GM13976 (cell line): Measurements from ENCODE around the gene KRTAP1-5.
"Not testable (repeated sequence)": the region's sequence is repeated elsewhere in the genome, so short reads cannot be mapped to it uniquely, and the experiment has no call there.

ENCODE experiments used
- DNase-seq: peaks from one replicate; pipeline ENCODE4 v3.0.0; 2012; ENCODE audit warnings: low spot score
- in situ Hi-C: fragments of 300-500 bp; cut with MboI; formaldehyde crosslinking; loops from one replicate; pipeline ENCODE4 v1.12.0; 2022; ENCODE audit warnings: low sequenced_read_pairs, mixed read lengths, inconsistent platforms; ENCODE audit not compliant: unreplicated experiment
- TF ChIP-seq, protein P1 (sequence below): IDR thresholded peaks from 2 replicates; pipeline ENCODE4 v1.5.1; 2012; ENCODE audit warnings: borderline replicate concordance, mild to moderate bottlenecking; ENCODE audit not compliant: insufficient read depth; ENCODE audit errors: extremely low read depth, missing control alignments, control extremely low read depth

Gene KRTAP1-5

DNA sequence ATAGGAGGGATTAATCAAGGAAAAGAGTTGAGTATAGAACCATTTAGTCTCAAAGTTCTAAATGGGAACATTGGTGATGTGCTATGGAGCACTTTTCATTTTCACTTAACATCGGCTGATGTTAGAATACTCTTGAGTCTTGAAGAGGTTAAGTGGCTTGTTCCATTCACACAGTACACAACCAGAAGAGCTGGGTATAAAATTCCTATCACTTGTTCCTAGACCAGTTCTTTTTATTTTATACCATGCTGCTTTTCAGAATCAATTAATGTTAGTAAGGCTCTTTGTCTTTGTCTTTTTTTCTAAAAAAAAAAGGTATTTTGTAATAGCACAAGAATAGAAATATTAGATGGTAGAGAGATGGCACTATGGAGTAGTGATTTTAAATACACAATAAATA is 15.9 kb upstream of the KRTAP1-5 start:
- TF ChIP-seq, protein P1, sequence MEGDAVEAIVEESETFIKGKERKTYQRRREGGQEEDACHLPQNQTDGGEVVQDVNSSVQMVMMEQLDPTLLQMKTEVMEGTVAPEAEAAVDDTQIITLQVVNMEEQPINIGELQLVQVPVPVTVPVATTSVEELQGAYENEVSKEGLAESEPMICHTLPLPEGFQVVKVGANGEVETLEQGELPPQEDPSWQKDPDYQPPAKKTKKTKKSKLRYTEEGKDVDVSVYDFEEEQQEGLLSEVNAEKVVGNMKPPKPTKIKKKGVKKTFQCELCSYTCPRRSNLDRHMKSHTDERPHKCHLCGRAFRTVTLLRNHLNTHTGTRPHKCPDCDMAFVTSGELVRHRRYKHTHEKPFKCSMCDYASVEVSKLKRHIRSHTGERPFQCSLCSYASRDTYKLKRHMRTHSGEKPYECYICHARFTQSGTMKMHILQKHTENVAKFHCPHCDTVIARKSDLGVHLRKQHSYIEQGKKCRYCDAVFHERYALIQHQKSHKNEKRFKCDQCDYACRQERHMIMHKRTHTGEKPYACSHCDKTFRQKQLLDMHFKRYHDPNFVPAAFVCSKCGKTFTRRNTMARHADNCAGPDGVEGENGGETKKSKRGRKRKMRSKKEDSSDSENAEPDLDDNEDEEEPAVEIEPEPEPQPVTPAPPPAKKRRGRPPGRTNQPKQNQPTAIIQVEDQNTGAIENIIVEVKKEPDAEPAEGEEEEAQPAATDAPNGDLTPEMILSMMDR, result no peak
- no peak for DNase-seq
- in situ Hi-C loops, result no loop called here

DNA sequence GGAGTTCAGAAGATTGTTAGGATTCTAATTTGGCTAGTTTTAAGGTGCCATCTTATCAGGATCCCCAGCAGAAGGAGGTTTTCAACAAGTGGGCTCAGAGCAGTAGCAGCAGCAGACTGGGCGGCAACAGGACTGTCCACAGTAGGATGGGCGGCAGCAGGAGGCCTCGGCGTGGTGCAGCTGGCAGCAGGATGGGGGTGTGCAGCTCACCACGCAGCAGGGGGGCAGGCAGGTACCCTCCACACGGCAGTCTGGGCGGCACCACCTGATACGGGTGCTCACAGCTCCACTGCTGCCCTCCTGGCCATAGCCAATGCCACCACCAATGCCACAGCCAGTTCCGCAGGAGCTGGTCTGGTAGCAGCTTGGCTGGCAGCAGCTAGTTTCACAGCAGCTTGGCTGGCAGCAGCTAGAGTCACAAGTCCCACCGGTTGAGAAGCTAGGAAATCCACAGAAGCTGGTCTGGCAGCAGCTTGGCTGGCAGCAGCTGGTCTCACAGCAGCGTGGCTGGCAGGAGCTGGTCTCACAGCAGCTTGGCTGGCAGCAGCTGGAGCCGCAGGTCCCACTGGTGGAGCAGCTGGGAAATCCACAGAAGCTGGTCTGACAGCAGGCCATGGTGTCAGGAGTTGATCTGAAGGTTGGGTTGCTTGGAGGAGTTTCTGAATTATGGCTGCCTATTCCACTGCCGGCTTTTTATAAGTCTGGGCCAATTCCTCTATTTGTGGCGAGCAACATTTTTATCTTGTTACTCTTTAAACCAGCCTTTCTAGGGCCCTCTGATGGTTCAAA is 14.0 kb upstream of the KRTAP1-5 start, which contains the start of gene KRTAP1-1:
Gene KRTAP1-1, minus strand, starts transcription at position 668 of the 789 bp plus-strand sequence. Its CDS starts 53 bp downstream, at position 615.
- DNase-seq, in situ Hi-C loops: not testable (repeated sequence)

DNA sequence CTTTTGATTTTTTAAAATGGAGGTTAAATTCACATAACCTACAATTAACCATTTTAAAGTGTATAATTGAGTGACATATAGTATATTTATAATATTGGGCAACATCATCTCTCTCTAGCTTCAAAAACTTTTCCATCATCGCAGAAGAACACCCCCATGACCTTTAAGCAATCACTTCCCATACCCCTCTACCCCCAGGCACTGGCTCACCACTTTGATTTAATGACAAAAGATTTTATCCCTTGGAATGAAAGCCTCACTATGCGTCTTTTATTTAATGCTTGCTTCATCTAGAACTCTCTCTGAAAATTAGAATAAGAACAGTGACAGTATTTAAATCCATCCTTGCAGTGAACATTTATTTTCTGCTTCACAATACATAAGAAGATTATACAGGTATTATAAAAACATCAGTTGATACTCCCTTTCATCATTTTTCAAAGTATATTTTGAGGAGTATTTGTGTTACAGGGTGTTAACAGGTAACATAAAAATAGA is 10.9 kb upstream of the KRTAP1-5 start:
- DNase-seq, result no peak
- TF ChIP-seq, protein P1, result no peak
- in situ Hi-C loops, result no loop called here

DNA sequence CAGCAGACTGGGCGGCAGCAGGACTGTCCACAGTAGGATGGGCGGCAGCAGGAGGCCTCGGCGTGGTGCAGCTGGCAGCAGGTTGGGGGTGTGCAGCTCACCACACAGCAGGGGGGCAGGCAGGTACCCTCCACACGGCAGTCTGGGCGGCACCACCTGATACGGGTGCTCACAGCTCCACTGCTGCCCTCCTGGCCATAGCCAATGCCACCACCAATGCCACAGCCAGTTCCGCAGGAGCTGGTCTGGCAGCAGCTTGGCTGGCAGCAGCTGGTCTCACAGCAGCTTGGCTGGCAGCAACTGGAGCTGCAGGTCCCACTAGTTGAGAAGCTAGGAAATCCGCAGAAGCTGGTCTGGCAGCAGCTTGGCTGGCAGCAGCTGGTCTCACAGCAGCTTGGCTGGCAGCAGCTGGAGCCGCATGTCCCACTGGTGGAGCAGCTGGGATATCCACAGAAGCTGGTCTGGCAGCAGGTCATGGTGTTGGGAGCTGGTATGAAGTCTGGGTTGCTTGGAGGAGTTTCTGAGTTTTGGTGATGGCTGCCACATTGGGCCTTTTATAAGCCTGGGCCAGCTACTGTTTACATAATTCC is 7.4 kb upstream of the KRTAP1-5 start, which contains the start of gene KRTAP1-3:
Gene KRTAP1-3, minus strand, starts transcription at position 529 of the 590 bp plus-strand sequence. Its CDS starts 53 bp downstream, at position 476.
- DNase-seq, in situ Hi-C loops: not testable (repeated sequence)

DNA sequence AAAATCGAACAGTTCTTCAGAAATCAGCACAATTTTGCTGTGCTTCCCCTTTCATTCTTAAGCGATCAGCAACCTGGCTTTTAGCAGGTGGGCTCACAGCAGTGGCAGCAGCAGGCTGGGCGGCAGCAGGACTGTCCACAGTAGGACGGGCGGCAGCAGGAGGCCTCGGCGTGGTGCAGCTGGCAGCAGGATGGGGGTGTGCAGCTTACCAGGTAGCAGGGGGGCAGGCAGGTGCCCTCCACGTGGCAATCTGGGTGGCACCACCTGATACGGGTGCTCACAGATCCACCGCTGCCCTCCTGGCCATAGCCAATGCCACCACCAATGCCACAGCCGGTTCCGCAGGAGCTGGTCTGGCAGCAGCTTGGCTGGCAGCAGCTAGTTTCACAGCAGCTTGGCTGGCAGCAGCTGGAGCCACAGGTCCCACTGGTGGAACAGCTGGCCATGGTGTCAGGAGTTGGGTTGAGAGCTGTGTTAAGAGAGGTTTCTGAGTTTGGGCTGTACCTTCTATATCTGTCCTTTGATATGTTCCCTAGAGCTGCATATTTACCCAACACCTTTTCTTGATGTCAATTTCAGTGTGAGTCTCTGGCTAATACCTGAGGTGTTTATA is 2.7 kb upstream of the KRTAP1-5 start, which contains the start of gene KRTAP1-4:
Gene KRTAP1-4, minus strand, starts transcription at position 563 of the 613 bp plus-strand sequence. Its CDS starts 117 bp downstream, at position 446.
- no peak for DNase-seq
- TF ChIP-seq, protein P1, result no peak
- in situ Hi-C loops, result no loop called here

DNA sequence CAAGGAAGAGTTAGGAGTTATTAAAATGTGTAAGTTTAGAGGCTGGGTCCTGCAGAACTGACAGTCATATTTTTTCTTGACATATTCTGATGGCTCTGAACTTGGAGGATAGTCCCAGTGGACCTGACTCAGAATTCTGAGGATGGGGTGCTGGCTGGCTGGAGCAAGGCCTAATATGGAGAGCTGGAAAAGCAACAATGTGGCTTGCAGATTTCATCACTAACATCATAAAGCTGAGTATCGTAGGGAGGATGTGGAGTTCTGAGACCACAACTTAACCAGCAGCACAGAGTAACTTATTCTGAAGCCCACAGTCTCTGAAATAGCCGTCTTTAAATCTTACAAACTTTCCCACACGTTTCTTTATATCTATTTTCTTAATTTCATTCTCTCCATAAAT is 2.3 kb downstream of the KRTAP1-5 start:
- in situ Hi-C loops, result no loop called here
- TF ChIP-seq, protein P1, result no peak
- DNase-seq, result no peak

DNA sequence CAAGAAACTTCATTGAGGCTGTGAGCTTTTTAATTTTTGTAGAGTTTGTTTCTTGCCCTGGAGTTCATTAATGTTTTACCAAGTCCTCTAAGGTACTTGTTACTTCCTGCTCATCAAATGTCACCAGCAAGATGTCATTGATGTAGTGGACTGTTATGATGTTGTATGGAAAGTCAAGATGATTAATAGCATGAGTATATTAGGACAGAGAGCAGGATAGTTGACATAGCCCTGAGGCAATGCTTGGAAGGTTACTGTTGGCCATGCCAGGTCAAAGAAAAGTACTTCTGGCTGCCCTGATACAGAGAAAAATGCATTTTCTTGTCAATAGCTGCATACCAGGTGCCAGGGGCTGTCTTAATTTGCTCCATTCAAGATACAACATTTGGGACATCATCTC is 6.7 kb downstream of the KRTAP1-5 start:
- DNase-seq, result no peak
- TF ChIP-seq, protein P1, result no peak
- in situ Hi-C loops, result no loop called here
